Smooth muscle cell (in vitro differentiated cells): ENCODE results near the gene TRIM47. TPM values are rescaled to one million over a fixed set of nuclear protein-coding genes. Genes with fewer than 3 reads are reported as not detected.

Experiments used
- DNase-seq: peaks from one replicate; lab custom pipeline; 2025; ENCODE audit not compliant: unreplicated experiment; lab: John Stamatoyannopoulos, UW
- H2AFZ ChIP-seq: fragments of 200-600 bp; sonication (generic); 2 replicates; pipeline ENCODE4 v1.6.0; 2016; ENCODE audit warnings: antibody characterized with exemption, low read depth, mild to moderate bottlenecking
- H3F3A ChIP-seq: fragments of 200-600 bp; sonication (generic); 2 replicates; pipeline ENCODE4 v1.6.0; 2017; ENCODE audit warnings: antibody characterized with exemption, low read depth
- H3K27ac ChIP-seq: fragments of 200-600 bp; sonication (generic); 2 replicates; pipeline ENCODE4 v1.5.1; 2016; ENCODE audit warnings: low read depth, mild to moderate bottlenecking
- H3K27me3 ChIP-seq: fragments of 200-600 bp; sonication (generic); 2 replicates; pipeline ENCODE4 v1.6.1; 2016; ENCODE audit warnings: low read depth, mild to moderate bottlenecking
- H3K36me3 ChIP-seq: fragments of 200-600 bp; sonication (generic); 2 replicates; pipeline ENCODE4 v1.5.1; 2016; ENCODE audit warnings: low read depth
- H3K4me1 ChIP-seq: fragments of 200-600 bp; sonication (generic); 2 replicates; pipeline ENCODE4 v1.5.1; 2016; ENCODE audit warnings: low read depth
- H3K4me2 ChIP-seq: fragments of 200-600 bp; sonication (generic); 2 replicates; pipeline ENCODE4 v1.6.0; 2016; ENCODE audit warnings: mild to moderate bottlenecking
- H3K4me3 ChIP-seq: fragments of 200-600 bp; sonication (generic); 2 replicates; pipeline ENCODE4 v1.5.1; 2016; ENCODE audit warnings: mild to moderate bottlenecking
- H3K79me2 ChIP-seq: fragments of 200-600 bp; sonication (generic); 2 replicates; pipeline ENCODE4 v1.6.0; 2016; ENCODE audit warnings: low read depth, mild to moderate bottlenecking
- H3K9ac ChIP-seq: fragments of 200-600 bp; sonication (generic); 2 replicates; pipeline ENCODE4 v1.6.0; 2016; ENCODE audit warnings: low read depth
- H3K9me3 ChIP-seq: fragments of 200-600 bp; sonication (generic); replicated peaks from 2 replicates; pipeline ENCODE4 v1.5.1; 2016; ENCODE audit warnings: low read depth
- H4K20me1 ChIP-seq: fragments of 200-600 bp; sonication (generic); 2 replicates; pipeline ENCODE4 v1.6.0; 2016; ENCODE audit warnings: low read depth
- CTCF ChIP-seq: fragments of 200-600 bp; sonication (generic); IDR thresholded peaks from 2 replicates; pipeline ENCODE4 v1.5.1; 2017; ENCODE audit warnings: borderline replicate concordance, mild to moderate bottlenecking, antibody characterized with exemption; ENCODE audit not compliant: insufficient read depth, poor library complexity, severe bottlenecking
- WGBS: methylation state at CpG from one replicate; pipeline ENCODE4 v1.1.7; 2016; ENCODE audit warnings: low lambda C conversion rate; 5-methylcytosine and 5-hydroxymethylcytosine counted together
- polyA plus RNA-seq: library from polyadenylated mRNA; unstranded; fragments of >200 nt; fragmentation: Nextera tagmentation; extraction: Ambion mirVana; gene quantifications from 2 replicates; pipeline ENCODE4 v1.2.1, GENCODE V29; 2016
- total RNA-seq: library from RNA; depleted of rRNA; stranded (reverse); fragments of >200 nt; gene quantifications from 2 replicates; pipeline ENCODE4 v1.2.3, GENCODE V29; 2014

TRIM47 gene
- total and polyA plus RNA-seq, 2 experiments from 2014 or later = 8.7 to 16.1 TPM

DNA sequence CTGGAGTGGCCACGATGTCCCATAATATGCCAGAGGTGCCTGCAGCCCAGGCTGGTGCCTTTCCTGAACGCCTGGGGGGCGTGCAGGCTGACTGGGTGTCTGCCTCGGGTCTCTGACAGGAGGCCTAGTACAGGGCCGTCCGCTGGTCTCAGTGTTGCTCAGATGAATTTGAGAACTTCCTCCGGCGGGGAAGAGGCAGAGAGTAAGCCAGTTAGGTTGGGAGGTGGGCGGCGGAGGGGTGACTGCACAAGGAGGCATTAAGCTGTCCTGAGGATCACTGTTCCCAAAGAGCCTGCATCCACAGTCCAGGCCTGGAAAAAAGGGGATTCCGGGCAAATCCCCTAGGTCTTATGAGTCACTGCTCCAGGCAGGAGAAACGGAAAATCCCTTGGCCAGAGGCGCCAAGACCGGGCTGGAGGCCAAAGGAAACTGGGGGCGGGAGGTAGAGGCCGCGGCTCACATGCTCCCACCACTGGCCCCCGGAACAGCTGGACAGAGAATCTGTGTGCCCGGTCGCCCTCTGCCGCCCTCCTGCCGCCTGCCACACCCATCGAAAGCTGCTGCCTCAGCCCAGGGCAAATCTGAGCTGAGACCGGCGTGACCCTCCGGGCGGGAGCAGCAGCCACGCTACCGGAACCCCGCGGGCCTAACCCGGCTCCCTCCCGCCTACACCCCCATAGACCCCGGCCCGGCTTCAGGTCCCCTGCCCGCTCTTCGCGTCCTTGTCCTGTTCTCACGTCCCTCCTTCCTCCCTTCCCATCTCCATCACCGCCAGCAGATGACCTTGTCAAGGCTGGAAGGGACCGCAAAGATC is 1.2 kb downstream of the TRIM47 start:
- peaks cover 11% of the 10 kb centered on the region for H3K4me1 ChIP-seq
- no peaks in the 10 kb centered on the region for H4K20me1 ChIP-seq
- H2AFZ ChIP-seq = peak overlapping the region; percentile 40
- peak overlapping the region; percentile 88 for H3K27ac ChIP-seq
- no peaks in the 10 kb centered on the region for H3K79me2 ChIP-seq
- peak overlapping the region; percentile 52 for H3K4me3 ChIP-seq
- no peak for TF ChIP-seq CTCF
- H3K4me2 ChIP-seq = peak overlapping the region; percentile 88
- H3K27me3 ChIP-seq = no peaks in the 10 kb centered on the region
- no peaks in the 10 kb centered on the region for H3K9me3 ChIP-seq
- H3K9ac ChIP-seq = peak overlapping the region; percentile 77
- DNase-seq = peak; percentile 84
- peaks cover 16% of the 10 kb centered on the region for H3F3A ChIP-seq
- no peaks in the 10 kb centered on the region for H3K36me3 ChIP-seq
- WGBS = 11% methylated on average over 37 of the region's 41 CpGs

DNA sequence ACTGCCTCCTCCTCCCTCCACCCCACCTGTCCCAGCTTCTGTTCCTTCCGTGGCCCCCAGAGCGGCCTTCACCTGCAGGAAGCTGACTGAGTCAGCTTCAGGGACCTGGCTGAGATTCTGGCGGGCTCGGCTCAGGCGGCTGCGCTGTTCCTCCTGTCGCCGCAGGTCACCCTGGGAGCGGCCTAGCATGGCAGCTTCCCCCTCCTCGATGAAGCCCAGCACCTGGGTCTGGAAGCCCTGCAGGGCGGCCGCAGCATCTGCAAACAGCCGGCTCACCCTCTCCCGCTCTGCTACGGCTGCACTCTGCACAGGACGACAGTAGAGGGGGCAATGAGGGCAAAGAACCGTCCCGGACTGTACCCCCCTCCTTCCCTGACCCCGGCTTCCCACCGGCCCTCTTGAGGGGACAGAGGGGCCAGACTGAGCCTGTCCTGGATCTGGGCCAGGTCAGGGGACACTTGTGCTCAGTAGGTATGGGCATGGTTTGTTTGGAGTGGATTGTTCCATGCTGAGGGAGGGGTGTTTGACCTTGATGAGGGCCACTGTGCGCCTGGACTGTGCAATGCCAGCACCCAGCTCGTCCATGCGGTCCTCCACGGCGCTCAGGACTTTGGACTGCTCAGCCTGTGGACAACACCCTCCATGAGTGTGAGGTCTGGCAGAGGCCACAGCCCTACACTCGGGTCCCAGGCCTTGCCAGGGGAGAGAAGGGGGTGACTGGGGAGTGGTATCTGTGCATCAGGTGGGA is 2.0 kb downstream of the TRIM47 start:
- Histone ChIP-seq H3K4me3 (peak overlapping the region; percentile 52), H3K4me2 (peak overlapping the region; percentile 88), H3K79me2 (no peaks in the 10 kb centered on the region), H3K9ac (peak overlapping the region; percentile 68), H3F3A (peaks cover 16% of the 10 kb centered on the region), H3K27me3 (no peaks in the 10 kb centered on the region), H3K4me1 (peaks cover 11% of the 10 kb centered on the region), H3K9me3 (no peaks in the 10 kb centered on the region), H3K27ac (peak overlapping the region; percentile 88), H4K20me1 (no peaks in the 10 kb centered on the region), H2AFZ (no peak overlapping the region), H3K36me3 (no peaks in the 10 kb centered on the region)
- TF ChIP-seq CTCF = no peak
- DNase-seq = no peak
- 70% methylated on average over 26 of the region's 26 CpGs for WGBS

DNA sequence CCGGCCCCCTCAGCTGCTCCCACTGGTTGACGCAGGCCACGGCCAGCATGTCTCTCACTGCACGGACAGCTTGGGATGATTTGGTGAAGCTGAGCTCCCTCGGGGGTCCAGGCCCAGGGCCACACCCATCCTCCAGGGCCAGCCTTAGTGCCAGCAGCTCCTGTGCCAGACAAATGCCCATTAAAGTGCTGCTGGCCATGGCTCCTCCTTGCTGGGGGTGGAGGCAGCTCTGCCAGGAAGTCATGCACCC is 2.5 kb downstream of the TRIM47 start:
- Histone ChIP-seq H3K9ac (no peak overlapping the region), H3K4me3 (no peak overlapping the region), H3K9me3 (no peaks in the 10 kb centered on the region), H3F3A (peaks cover 16% of the 10 kb centered on the region), H3K27ac (peak overlapping the region; percentile 88), H3K4me2 (no peak overlapping the region), H2AFZ (no peak overlapping the region), H3K79me2 (no peaks in the 10 kb centered on the region), H3K4me1 (peaks cover 11% of the 10 kb centered on the region), H3K36me3 (no peaks in the 10 kb centered on the region), H4K20me1 (no peaks in the 10 kb centered on the region), H3K27me3 (no peaks in the 10 kb centered on the region)
- 86% methylated on average over 5 of the region's 5 CpGs for WGBS
- TF ChIP-seq CTCF = no peak
- DNase-seq = no peak
